Astrocyte (in vitro differentiated cells and primary cell): ENCODE measurements around the gene PGGHG. TPM values are rescaled to one million over a fixed set of nuclear protein-coding genes. Genes with fewer than 3 reads are reported as not detected.

Source experiments
- DNase-seq: peaks from one replicate; pipeline ENCODE4 v3.0.0-alpha.2; 2010; ENCODE audit warnings: low read depth
- FAIRE-seq: peaks from 2 replicates; lab custom pipeline; 2011; peaks lifted over from hg19 to GRCh38; lab: Jason Lieb, UNC
- H2AFZ ChIP-seq: 2 replicates; pipeline ENCODE4 v1.6.0; 2012; ENCODE audit warnings: low read depth, low read length, inconsistent platforms
- H3K27ac ChIP-seq: 2 replicates; pipeline ENCODE4 v1.5.1; 2011; ENCODE audit warnings: low read depth, low read length, inconsistent platforms
- H3K27me3 ChIP-seq: 2 replicates; pipeline ENCODE4 v1.6.0; 2011; ENCODE audit warnings: low read length, inconsistent platforms; ENCODE audit not compliant: insufficient read depth
- H3K36me3 ChIP-seq: 2 replicates; pipeline ENCODE4 v1.5.1; 2011; ENCODE audit warnings: low read length, inconsistent platforms; ENCODE audit not compliant: insufficient read depth
- H3K4me1 ChIP-seq: 2 replicates; pipeline ENCODE4 v1.5.1; 2011; ENCODE audit warnings: low read length, inconsistent platforms; ENCODE audit not compliant: insufficient read depth
- H3K4me2 ChIP-seq: 2 replicates; pipeline ENCODE4 v1.6.0; 2012; ENCODE audit warnings: low read length, inconsistent platforms
- H3K4me3 ChIP-seq: 2 replicates; pipeline ENCODE4 v1.5.1; 2011; ENCODE audit warnings: low read depth, mild to moderate bottlenecking, low read length, inconsistent platforms; ENCODE audit not compliant: insufficient read depth
- H3K79me2 ChIP-seq: 2 replicates; pipeline ENCODE4 v1.6.0; 2012; ENCODE audit warnings: mild to moderate bottlenecking, low read length, inconsistent platforms; ENCODE audit not compliant: insufficient read depth
- H3K9ac ChIP-seq: 2 replicates; pipeline ENCODE4 v1.6.0; 2012; ENCODE audit warnings: mild to moderate bottlenecking, low read length, inconsistent platforms
- H3K9me3 ChIP-seq: 2 replicates; pipeline ENCODE4 v1.5.1; 2012; ENCODE audit warnings: low read depth, mild to moderate bottlenecking, low read length, inconsistent platforms; ENCODE audit not compliant: insufficient read depth
- H4K20me1 ChIP-seq: 2 replicates; pipeline ENCODE4 v1.6.0; 2012; ENCODE audit warnings: low read length, inconsistent platforms; ENCODE audit not compliant: insufficient read depth
- H3K27ac Mint-ChIP-seq: one replicate; pipeline ENCODE4 v1.8.0; 2021; ENCODE audit warnings: mild to moderate bottlenecking, mixed read lengths; ENCODE audit not compliant: unreplicated experiment
- H3K27me3 Mint-ChIP-seq: one replicate; pipeline ENCODE4 v1.8.0; 2021; ENCODE audit warnings: low read depth, mixed read lengths; ENCODE audit not compliant: unreplicated experiment
- H3K36me3 Mint-ChIP-seq: one replicate; pipeline ENCODE4 v1.8.0; 2021; ENCODE audit warnings: low read depth, mixed read lengths; ENCODE audit not compliant: unreplicated experiment
- H3K4me1 Mint-ChIP-seq: one replicate; pipeline ENCODE4 v1.8.0; 2021; ENCODE audit warnings: low read depth, mixed read lengths; ENCODE audit not compliant: unreplicated experiment
- H3K4me3 Mint-ChIP-seq: one replicate; pipeline ENCODE4 v1.8.0; 2021; ENCODE audit warnings: mild to moderate bottlenecking, moderate library complexity, mixed read lengths; ENCODE audit not compliant: unreplicated experiment
- H3K9me3 Mint-ChIP-seq: one replicate; pipeline ENCODE4 v1.8.0; 2021; ENCODE audit warnings: mild to moderate bottlenecking, mixed read lengths; ENCODE audit not compliant: unreplicated experiment
- CTCF ChIP-seq: IDR thresholded peaks from 2 replicates; pipeline ENCODE4 v1.5.1; 2011; ENCODE audit warnings: low read depth, mild to moderate bottlenecking, inconsistent platforms, low read length, moderate library complexity; ENCODE audit not compliant: insufficient read depth
- EZH2 ChIP-seq: IDR thresholded peaks from 2 replicates; pipeline ENCODE4 v1.6.1; 2012; ENCODE audit warnings: mild to moderate bottlenecking, low read length, inconsistent platforms; ENCODE audit not compliant: insufficient read depth
- total RNA-seq: library from RNA; stranded (reverse); gene quantifications from 2 replicates; pipeline ENCODE4 v1.2.1, GENCODE V29; 2021

The PGGHG gene
- total RNA-seq, 1 donor from 2014 or later = 25.1 TPM

GRCh38 chr11:279040-279965 is 9.6 kb upstream of the PGGHG start:
- Histone ChIP-seq H3K4me2 (no peak overlapping the region), H4K20me1 (no peaks in the 10 kb centered on the region), H3K27me3 (peaks cover 58% of the 10 kb centered on the region), H3K9me3 (no peaks in the 10 kb centered on the region), H3K36me3 (no peaks in the 10 kb centered on the region), H3K79me2 (no peaks in the 10 kb centered on the region), H3K4me1 (no peaks in the 10 kb centered on the region), H3K9ac (no peak overlapping the region), H3K27ac (no peak overlapping the region), H3K4me3 (no peak overlapping the region), H2AFZ (no peak overlapping the region)
- Mint-ChIP-seq H3K27me3 (peaks cover 39% of the 10 kb centered on the region), H3K4me3 (no peak overlapping the region), H3K4me1 (no peaks in the 10 kb centered on the region), H3K9me3 (peaks cover 22% of the 10 kb centered on the region), H3K27ac (no peak overlapping the region), H3K36me3 (peaks cover 9% of the 10 kb centered on the region)
- no peak for TF ChIP-seq EZH2
- no peak for TF ChIP-seq CTCF
- DNase-seq (no peak), FAIRE-seq (no peak)

GRCh38 chr11:279966-280705 is 8.8 kb upstream of the PGGHG start:
- DNase-seq (peak; percentile 16), FAIRE-seq (no peak)
- Mint-ChIP-seq H3K9me3 (peaks cover 22% of the 10 kb centered on the region), H3K27ac (no peak overlapping the region), H3K4me1 (no peaks in the 10 kb centered on the region), H3K36me3 (peaks cover 9% of the 10 kb centered on the region), H3K27me3 (peaks cover 41% of the 10 kb centered on the region), H3K4me3 (no peak overlapping the region)
- Histone ChIP-seq H3K27me3 (peaks cover 52% of the 10 kb centered on the region), H3K4me3 (no peak overlapping the region), H3K9ac (no peak overlapping the region), H3K27ac (no peak overlapping the region), H2AFZ (no peak overlapping the region), H3K36me3 (no peaks in the 10 kb centered on the region), H4K20me1 (no peaks in the 10 kb centered on the region), H3K4me2 (peak overlapping the region; percentile 30), H3K9me3 (no peaks in the 10 kb centered on the region), H3K79me2 (no peaks in the 10 kb centered on the region), H3K4me1 (no peaks in the 10 kb centered on the region)
- TF ChIP-seq EZH2 = no peak
- TF ChIP-seq CTCF = no peak
